Mucosa of descending colon (tissue), 3 donors: ENCODE measurements around the gene MMRN1. TPM values are rescaled to one million over a fixed set of nuclear protein-coding genes. Genes with fewer than 3 reads are reported as not detected.
A peak's percentile ranks its signal among the peaks of the same experiment; 100 is the strongest.

Experiments
- ATAC-seq: fragments of 200-7000 bp; cut with Tn5 transposase; one replicate; pipeline ENCODE4 v1.9.1; 2020; ENCODE audit warnings: mild to moderate bottlenecking, moderate library complexity
- DNase-seq, 3 donors: peaks; one replicate each; pipeline ENCODE4 v3.0.0-alpha.2; 2020
- H3K36me3 ChIP-seq: fragments of 200-600 bp; one replicate; pipeline ENCODE4 v1.8.0; 2021; ENCODE audit warnings: low read depth, mild to moderate bottlenecking
- H3K4me1 ChIP-seq: fragments of 200-600 bp; one replicate; pipeline ENCODE4 v1.8.0; 2021; ENCODE audit warnings: low read depth, mild to moderate bottlenecking
- H3K4me3 ChIP-seq: fragments of 200-600 bp; one replicate; pipeline ENCODE4 v1.8.0; 2021; ENCODE audit warnings: mild to moderate bottlenecking
- H3K9me3 ChIP-seq: fragments of 200-600 bp; one replicate; pipeline ENCODE4 v1.8.0; 2021; ENCODE audit warnings: mild to moderate bottlenecking
- intact Hi-C, 2 donors: fragments of 100-400 bp; cut with DNase I in 1 of 2; cut with micrococcal nuclease in 1 of 2; formaldehyde crosslinking; loops; one replicate each; pipeline versions ENCODE4 v1.11.0 to v1.11.1; 2022; cut with DNase I, micrococcal nuclease
- total RNA-seq, 3 donors: library from RNA; stranded (reverse); fragmentation: NEBNext Ultra II Directional in 2 of 3; extraction: Animal tissue kit (Norgen Biotek cat#: 25700) in 2 of 3; gene quantifications; one replicate each; pipeline versions ENCODE4 v1.2.1 to v1.2.4, GENCODE V29; 2021 to 2023
- TF ChIP-seq, protein P1 (sequence below): fragments of 200-600 bp; IDR thresholded peaks from one replicate; pipeline ENCODE4 v1.8.0; 2022; ENCODE audit warnings: antibody characterized with exemption, mild to moderate bottlenecking
- donor health status: DM: no; HTN: no; CAD: no; lungs with moderate emphysema.
- donor health status: DM: no; HTN: no; CAD: no.
- donor health status: DM: no; HTN: yes; CAD: no.

The MMRN1 gene
- total RNA-seq, 3 donors from 2014 or later: 8.8 to 40.1 (median 25.2) TPM

- DNase-seq: no peak
- H3K9me3 ChIP-seq: no peaks in the 10 kb centered on the region
- H3K4me1 ChIP-seq: no peaks in the 10 kb centered on the region
- intact Hi-C loops: no loop called here
- TF ChIP-seq, protein P1, sequence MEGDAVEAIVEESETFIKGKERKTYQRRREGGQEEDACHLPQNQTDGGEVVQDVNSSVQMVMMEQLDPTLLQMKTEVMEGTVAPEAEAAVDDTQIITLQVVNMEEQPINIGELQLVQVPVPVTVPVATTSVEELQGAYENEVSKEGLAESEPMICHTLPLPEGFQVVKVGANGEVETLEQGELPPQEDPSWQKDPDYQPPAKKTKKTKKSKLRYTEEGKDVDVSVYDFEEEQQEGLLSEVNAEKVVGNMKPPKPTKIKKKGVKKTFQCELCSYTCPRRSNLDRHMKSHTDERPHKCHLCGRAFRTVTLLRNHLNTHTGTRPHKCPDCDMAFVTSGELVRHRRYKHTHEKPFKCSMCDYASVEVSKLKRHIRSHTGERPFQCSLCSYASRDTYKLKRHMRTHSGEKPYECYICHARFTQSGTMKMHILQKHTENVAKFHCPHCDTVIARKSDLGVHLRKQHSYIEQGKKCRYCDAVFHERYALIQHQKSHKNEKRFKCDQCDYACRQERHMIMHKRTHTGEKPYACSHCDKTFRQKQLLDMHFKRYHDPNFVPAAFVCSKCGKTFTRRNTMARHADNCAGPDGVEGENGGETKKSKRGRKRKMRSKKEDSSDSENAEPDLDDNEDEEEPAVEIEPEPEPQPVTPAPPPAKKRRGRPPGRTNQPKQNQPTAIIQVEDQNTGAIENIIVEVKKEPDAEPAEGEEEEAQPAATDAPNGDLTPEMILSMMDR: no peak
- no peak for ATAC-seq
- no peak overlapping the region for H3K4me3 ChIP-seq
- no peaks in the 10 kb centered on the region for H3K36me3 ChIP-seq
These were observed 5.4 kb upstream of the MMRN1 start for GRCh38 chr4:89889289-89889688.

- H3K4me3 ChIP-seq: no peak overlapping the region
- TF ChIP-seq, protein P1: no peak
- H3K4me1 ChIP-seq: no peaks in the 10 kb centered on the region
- ATAC-seq (no peak), DNase-seq (no peak)
- intact Hi-C loops: no loop called here
- H3K36me3 ChIP-seq: no peaks in the 10 kb centered on the region
- H3K9me3 ChIP-seq: no peaks in the 10 kb centered on the region
These were observed 3.2 kb downstream of the MMRN1 start for GRCh38 chr4:89897867-89898266.

DNA sequence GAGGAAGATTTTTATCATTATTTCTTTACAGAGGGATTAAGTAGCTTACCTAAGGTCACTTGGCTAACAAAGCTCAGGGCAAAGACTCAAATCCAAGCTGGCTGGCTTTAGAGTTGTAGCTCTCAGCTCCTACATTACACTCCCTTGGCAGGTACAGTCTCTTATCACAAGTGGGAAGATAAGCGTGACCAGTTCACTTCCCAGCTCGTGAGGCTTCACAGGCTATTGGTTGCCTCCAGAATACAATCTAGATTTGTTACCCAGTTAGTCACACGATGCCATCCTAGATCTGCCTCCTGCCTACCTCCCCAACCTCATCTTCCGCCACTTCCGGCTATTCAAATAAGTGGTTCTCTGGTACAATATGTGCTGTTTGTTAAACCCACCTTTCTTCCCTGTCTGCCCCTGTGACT, 3.7 kb downstream of the MMRN1 start:
- intact Hi-C loops: no loop called here
- Histone ChIP-seq H3K9me3 (no peaks in the 10 kb centered on the region), H3K4me1 (no peaks in the 10 kb centered on the region), H3K4me3 (no peak overlapping the region), H3K36me3 (no peaks in the 10 kb centered on the region)
- TF ChIP-seq, protein P1: no peak
- DNase-seq (no peak), ATAC-seq (peak; percentile 26)

GRCh38 chr4:89899152-89899551, 4.5 kb downstream of the MMRN1 start:
- DNase-seq: no peak
- Histone ChIP-seq H3K4me3 (no peak overlapping the region), H3K36me3 (no peaks in the 10 kb centered on the region), H3K9me3 (no peaks in the 10 kb centered on the region), H3K4me1 (no peaks in the 10 kb centered on the region)
- no peak for ATAC-seq
- intact Hi-C loops: no loop called here
- TF ChIP-seq, protein P1: no peak

- ATAC-seq: no peak
- intact Hi-C loops: loop anchor here in 1 of 2 donors (5.0 to 10.0 kb wide), 2 partner anchors 463 to 675 kb away; no protein-coding TSS in a partner anchor
These were observed 5.2 kb downstream of the MMRN1 start for GRCh38 chr4:89899854-89900253.

More at GRCh38 chr4:89899854-89900253, 5.2 kb downstream of the MMRN1 start:
- Histone ChIP-seq H3K4me1 (no peaks in the 10 kb centered on the region), H3K36me3 (no peaks in the 10 kb centered on the region), H3K9me3 (no peaks in the 10 kb centered on the region), H3K4me3 (no peak overlapping the region)
- TF ChIP-seq, protein P1: no peak
- no peak for DNase-seq
